ENCODE data around the gene STX2. TPM values are rescaled to one million over a fixed set of nuclear protein-coding genes. Genes with fewer than 3 reads are reported as not detected.

STX2 gene
- total and polyA plus RNA-seq, 2 donors (not counting 3 experiments of a cell fraction or from before 2014, with no cell fraction given), result 26.2 to 32.6 TPM

DNA sequence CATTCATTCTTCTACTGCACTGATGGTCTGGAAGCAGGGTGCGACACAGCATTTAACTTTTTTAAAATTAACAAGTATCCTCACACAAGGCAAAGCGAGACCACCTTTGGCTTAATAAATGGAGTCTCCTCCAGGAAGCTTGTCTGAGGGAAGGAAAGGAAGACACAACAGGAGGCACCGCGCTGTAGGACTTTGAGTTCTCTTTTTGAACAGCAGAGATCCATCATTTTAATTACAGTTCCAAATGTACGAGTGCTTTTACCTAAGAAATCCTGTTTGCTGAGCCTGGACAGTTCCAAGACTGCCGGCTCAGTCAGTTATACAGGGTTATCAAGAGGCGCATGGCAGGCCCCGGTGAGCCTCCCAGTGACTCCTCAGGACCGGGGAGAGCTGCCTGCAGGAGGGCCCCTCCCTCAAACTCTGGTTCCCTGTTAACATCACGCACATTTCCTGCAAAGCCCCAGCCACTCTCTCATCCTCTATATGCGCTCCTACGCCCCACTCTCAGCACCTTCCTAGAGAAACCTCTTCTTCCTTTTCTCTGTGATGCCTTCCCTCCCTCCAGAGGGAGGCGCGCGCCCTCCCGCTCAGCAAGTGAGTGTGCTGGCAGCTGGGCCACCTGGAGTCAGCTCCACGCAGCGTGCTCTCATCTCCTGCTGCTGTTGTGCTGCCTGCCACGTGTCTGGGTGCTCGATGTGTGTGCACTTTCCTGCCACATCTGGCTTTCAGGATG is 46.1 kb downstream of the STX2 start:
- H2AFZ ChIP-seq (ENCODE audit: low read depth, low read length), result no peak overlapping the region
- no peaks in the 10 kb centered on the region for H3K9me1 ChIP-seq (replicated peaks; ENCODE audit: control insufficient read depth, extremely low read depth, insufficient read depth, low read length)
- H3K9me3 ChIP-seq (replicated peaks; ENCODE audit: control insufficient read depth, insufficient read depth, low read length), result no peaks in the 10 kb centered on the region
- TF ChIP-seq POLR2A (IDR thresholded peaks at IDR 0.05; ENCODE audit: low read depth, low read length), result no peak
- TF ChIP-seq POLR2AphosphoS5 (IDR thresholded peaks at IDR 0.05; ENCODE audit: insufficient read depth, low read depth, low read length), result no peak
- TF ChIP-seq GATA2 (IDR thresholded peaks at IDR 0.05; ENCODE audit: insufficient read depth, insufficient read length, low read depth, low read length), result no peak
- TF ChIP-seq MYC (IDR thresholded peaks at IDR 0.05; ENCODE audit: low read depth, low read length), result no peak
- no peak for TF ChIP-seq EZH2 (IDR thresholded peaks at IDR 0.05; ENCODE audit: borderline replicate concordance, low read depth, low read length, severe bottlenecking)
- TF ChIP-seq CTCF (IDR thresholded peaks at IDR 0.05; ENCODE audit: extremely low read depth in 1 of 2, insufficient read depth in 1 of 2, low read depth in 1 of 2, low read length in 2 of 2), result no peak
- TF ChIP-seq, protein P1, sequence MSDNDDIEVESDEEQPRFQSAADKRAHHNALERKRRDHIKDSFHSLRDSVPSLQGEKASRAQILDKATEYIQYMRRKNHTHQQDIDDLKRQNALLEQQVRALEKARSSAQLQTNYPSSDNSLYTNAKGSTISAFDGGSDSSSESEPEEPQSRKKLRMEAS (IDR thresholded peaks at IDR 0.05; ENCODE audit: insufficient read depth, insufficient read length), result no peak
- TF ChIP-seq JUN (IDR thresholded peaks at IDR 0.05; ENCODE audit: borderline replicate concordance, insufficient read depth, insufficient read length, low read depth), result no peak
- TF ChIP-seq FOS (IDR thresholded peaks at IDR 0.05; ENCODE audit: borderline replicate concordance, insufficient read depth, low read length), result no peak
- no peak overlapping the region for H3K4me3 ChIP-seq (replicated peaks in 1 of 3; ENCODE audit: insufficient read depth in 1 of 3, low read depth in 1 of 3, low read length in 3 of 3)
- no peaks in the 10 kb centered on the region for H3K4me1 ChIP-seq (ENCODE audit: control insufficient read depth, extremely low read depth, insufficient read depth, low read length)
- BruUV-seq (replicated peaks), result no TSS peak
- dilution Hi-C loops (cut with MboI; ENCODE audit: extremely low pct_ligation_motif_present, low sequenced_read_pairs), result no loop called here
- no peaks in the 10 kb centered on the region for H3K79me2 ChIP-seq (ENCODE audit: control insufficient read depth, insufficient read depth, low read length)
- ChIA-PET CTCF (no interaction called here), POLR2A (no interaction called here)
- H3K9ac ChIP-seq (replicated peaks; ENCODE audit: extremely low read depth, insufficient read depth, low read length), result no peak overlapping the region
- intact Hi-C loops (cut with micrococcal nuclease), result no loop called here
- no peak overlapping the region for H3K4me2 ChIP-seq (ENCODE audit: insufficient read depth, low read length)
- no peaks in the 10 kb centered on the region for H3K27me3 ChIP-seq (ENCODE audit: control insufficient read depth in 2 of 2, insufficient read depth in 2 of 2, low read length in 2 of 2)
- H4K20me1 ChIP-seq (replicated peaks; ENCODE audit: control insufficient read depth, extremely low read depth, insufficient read depth, low read length), result peaks cover 2% of the 10 kb centered on the region
- H3K27ac ChIP-seq (ENCODE audit: insufficient read depth, low read depth, low read length), result no peak overlapping the region
- DNase-seq (ENCODE audit: low read depth, low spot score) (no peak), FAIRE-seq (no peak)
- H3K36me3 ChIP-seq (ENCODE audit: control insufficient read depth in 2 of 2, extremely low read depth in 1 of 2, insufficient read depth in 2 of 2, low read length in 2 of 2), result peaks cover 0 to 7% of the 10 kb centered on the region in 2 experiments
